ENCODE results near the gene APOBEC4.

DNA sequence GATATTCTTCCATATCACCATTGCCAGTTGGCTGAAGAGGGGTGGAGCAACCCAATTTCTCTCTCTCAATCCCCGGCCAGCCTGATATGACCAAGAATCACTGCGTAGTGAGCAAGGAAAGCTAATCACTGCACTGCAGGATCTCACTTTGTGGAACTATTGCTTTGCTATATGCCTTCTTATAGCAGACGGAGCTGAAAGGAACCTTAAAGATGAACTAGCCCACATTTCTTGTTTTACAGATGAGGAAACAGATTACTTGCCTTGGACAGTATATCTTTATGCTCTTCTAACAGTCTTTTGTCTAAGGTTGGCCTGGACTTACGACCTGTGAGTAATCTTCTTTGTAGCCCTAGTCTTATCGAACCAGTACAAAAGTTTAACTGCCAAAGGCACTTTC, 7.6 kb downstream of the APOBEC4 start:
- TF ChIP-seq EZH2 (IDR thresholded peaks at IDR 0.05; ENCODE audit: insufficient read depth, poor library complexity, severe bottlenecking) (no peak), EZH2phosphoT487 (IDR thresholded peaks at IDR 0.05; ENCODE audit: insufficient read depth, low read depth) (no peak)
